NCI-H2107 treated with DMSO at 0.1 percent for 48 hours (cell line): ENCODE measurements around the gene ZNF318.
"Not testable (repeated sequence)": the region's sequence is repeated elsewhere in the genome, so short reads cannot be mapped to it uniquely, and the experiment has no call there.

Experiments
- DNase-seq: peaks from one replicate; lab custom pipeline; 2025; ENCODE audit not compliant: unreplicated experiment; lab: John Stamatoyannopoulos, UW

ZNF318 gene

DNA sequence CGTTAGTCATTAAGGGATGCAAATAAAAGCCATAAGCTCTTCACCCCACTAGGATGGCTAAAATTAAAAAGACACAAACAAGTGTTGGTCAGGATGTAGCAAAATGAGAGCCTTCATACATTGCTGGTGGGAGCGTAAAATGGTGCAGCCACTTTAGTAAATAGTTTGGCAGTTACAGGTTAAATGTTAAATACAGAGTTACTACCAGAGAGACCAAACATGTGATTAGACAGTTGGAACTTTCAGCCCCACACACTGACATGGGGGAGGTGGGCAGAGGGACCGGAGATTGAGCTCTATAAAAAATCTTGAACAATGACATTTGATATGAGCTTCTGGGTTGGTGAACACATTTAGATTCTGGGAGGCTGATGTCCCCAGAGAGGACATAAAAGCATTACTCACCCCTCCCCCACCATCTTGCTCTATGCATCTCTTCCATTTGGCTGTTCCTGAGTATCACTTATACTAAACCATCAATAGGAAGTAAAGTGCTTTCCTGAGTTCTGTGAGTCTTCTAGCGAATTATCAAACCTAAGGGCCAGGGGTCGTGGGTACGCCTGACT lies 20.4 kb upstream of the ZNF318 start:
- peak; percentile 23 for DNase-seq

DNA sequence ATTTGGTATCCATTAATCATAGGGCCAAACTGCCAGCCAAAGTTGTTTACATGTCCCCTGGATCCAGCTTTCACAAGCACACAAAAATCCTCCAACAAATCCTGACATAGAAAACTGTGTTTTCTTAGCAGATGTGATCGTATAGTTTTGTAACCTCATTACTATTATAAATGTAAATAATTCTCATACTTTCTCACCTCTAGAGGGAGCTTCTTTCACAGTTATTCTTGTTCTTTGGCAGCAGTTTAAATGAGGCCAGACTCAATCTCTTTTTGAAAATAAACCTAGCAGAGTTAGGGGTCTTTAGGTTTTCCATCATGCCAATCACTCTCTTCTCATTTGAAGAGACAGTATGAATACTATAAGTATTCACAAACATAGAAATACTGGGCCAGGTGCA lies 17.0 kb upstream of the ZNF318 start:
- no peak for DNase-seq

DNA sequence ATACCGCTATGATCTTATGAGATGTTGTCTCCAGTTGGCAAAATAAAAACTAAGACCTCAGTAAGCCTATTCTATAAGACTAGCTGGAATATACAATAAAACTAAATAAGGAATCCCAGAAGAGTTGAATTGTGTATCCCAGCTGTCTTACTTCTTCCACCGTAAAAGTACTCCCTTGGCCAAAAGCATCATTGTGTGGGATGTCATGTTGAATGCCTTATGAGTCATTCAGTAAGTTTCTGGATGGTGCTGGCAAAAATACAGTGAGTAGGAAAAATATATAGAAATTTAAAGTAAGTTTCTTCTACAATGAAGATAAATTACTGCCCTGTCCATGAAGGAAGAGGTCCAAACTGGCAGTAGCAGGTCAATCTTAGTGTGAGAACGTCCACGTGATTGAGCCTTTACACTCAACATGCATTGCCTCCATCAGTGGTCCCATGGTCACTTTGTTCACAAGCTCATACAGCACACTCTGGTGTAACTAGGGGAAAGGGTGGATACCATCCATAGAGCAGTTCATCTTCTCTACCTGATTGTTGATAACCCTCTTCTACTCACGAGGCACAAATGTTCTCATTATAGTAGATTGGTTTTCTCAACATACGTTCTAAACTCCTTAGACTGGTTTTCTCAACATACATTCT lies 13.7 kb upstream of the ZNF318 start:
- DNase-seq, result no peak

DNA sequence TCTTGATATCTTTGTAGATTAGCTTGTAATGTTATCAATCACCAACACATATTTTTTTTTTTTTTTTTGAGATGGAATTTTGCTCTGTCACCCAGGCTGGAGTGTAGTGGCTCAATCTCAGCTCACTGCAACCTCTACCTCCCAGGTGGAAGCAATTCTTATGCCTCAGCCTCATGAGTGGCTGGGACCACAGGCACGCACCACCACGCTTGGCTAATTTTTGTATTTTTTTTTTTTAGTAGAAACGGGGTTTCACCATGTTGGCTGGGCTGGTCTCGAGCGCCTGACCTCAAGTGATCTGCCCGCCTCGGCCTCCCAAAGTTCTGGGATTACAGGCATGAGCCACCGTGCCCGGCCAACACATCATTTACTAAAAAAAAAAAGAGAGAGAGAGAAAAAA lies 11.4 kb upstream of the ZNF318 start:
- DNase-seq, result not testable (repeated sequence)

DNA sequence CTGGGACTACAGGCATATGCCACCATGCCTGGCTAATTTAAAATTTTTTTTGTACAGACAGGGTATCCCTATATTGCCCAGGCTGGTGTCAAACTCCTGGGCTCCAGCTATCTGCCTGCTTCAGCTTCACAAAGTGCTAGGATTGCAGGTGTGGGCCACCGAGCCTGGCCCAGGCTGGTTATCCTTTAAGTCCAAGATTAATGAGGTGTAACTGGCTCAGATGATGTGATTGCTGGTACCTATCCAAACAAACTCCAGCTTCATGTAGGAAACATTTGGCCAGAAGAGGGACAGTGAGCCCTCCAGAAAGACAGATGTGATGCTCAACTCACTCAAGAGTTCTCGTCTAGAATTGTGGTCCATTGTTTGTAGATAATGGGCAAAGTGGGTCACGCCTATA lies 9.2 kb upstream of the ZNF318 start:
- DNase-seq, result no peak

DNA sequence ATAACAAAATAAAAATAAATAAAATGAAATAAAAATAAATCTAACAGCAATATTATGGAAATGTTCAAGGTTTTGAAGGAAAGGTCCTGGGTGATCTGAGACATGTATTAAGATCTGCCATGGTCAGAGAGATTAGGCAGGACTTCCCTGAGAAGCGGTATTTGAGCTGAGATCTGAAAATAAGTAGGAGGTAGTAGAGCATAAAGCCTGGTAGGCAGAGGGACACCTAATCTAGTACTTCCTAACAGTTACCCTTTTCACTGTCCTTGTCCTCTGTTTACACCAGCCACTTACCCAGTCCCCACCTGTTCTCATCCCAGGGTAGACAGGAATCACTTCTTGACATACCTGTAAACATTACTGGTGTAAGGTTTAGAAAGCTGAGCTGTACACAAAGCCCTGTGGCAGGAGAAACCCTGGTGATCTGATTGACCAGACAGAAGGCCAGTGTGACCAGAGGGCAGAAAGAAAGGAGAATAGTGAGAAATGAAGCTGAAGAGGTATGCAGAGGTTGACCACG lies 8.3 kb upstream of the ZNF318 start:
- DNase-seq, result no peak

DNA sequence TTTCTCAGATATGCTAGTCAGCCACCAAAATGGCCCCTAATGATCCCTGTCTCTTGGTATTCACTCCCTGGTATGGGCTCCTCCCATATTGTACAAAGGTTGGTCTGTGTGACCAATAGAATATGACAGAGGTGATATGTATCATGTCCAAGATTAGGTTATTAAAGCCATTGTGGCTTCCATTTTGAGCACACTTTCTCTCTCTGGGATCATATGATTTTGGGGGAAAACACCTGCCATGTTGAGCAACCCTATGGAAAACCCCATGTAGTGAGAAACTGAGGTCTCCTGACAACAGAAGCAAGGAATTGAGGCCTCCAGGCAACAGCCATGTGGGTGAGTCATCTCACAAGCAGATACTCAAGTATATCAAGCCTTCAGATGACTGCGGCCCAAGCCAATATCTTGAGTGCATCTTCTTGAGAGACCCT lies 7.1 kb upstream of the ZNF318 start:
- DNase-seq, result no peak

DNA sequence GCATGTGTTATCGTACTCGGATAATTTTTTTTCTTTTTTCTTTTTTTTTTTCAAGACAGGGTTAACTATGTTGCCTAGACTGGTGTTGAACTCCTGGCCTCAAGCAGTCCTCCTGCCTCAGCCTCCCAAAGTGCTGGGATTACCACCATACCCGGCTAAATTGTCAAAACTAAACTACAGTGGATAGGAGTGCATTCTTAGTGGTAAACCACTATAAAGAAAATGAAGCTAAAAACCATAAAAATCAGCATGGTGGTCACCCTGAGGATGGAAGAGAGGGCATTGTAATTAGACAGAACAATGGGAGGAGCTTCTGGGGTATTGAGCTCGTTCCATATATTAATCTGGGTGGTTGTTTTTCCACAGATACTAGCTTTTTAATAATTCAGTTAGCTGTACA lies 6.2 kb upstream of the ZNF318 start:
- no peak for DNase-seq

DNA sequence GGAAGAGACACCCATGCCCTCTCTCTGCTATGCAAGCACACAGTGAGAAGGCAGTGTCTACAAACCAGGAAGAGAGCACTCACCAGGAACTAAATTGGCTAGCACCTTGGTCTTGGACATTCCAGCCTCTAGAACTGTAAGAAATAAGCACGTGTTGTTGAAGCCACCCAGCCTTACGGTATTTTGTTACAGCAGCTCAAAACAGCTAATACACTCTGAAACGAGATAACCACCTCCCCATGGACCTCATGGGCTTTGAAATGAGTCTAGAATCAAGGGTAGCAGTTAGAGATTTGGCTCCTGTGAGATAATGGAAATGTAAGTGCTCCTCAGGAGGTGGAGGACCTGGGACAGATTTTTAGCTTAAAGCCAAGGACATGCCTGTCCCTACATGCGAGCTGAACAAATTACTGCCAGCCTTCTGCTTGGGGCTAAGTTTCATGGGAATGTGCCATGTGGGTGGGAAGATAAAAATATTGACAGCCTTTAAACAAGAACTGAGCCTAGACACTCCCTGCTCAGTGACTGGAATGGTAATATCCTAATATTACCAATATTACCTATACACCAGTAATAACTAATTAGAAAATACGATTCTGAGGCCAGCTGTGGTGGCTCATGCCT lies 3.9 kb upstream of the ZNF318 start:
- DNase-seq, result no peak

DNA sequence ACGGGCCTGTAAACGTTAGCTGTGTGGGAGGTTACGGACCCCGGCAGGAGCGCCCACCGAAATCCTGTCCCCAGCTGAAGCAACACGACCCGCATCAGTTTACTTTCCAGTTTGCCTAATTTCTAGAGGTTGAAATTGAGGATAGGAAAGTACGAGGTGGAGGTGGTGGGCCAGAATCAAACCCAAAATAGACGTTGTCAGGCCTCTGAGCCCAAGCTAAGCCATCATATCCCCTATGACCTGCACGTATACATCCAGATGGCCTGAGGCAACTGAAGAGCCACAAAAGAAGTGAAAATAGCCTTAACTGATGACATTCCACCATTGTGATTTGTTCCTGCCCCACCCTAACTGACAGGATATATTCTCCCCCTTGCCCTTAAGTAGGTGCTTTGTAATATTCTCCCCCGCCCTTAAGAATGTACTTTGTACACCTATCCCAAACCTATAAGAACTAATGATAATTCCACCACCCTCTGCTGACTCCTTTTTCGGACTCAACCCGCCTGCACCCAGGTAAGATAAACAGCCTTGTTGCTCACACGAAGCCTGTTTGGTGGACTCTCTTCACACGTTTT lies 645 bp upstream of the ZNF318 start:
- not testable (repeated sequence) for DNase-seq

DNA sequence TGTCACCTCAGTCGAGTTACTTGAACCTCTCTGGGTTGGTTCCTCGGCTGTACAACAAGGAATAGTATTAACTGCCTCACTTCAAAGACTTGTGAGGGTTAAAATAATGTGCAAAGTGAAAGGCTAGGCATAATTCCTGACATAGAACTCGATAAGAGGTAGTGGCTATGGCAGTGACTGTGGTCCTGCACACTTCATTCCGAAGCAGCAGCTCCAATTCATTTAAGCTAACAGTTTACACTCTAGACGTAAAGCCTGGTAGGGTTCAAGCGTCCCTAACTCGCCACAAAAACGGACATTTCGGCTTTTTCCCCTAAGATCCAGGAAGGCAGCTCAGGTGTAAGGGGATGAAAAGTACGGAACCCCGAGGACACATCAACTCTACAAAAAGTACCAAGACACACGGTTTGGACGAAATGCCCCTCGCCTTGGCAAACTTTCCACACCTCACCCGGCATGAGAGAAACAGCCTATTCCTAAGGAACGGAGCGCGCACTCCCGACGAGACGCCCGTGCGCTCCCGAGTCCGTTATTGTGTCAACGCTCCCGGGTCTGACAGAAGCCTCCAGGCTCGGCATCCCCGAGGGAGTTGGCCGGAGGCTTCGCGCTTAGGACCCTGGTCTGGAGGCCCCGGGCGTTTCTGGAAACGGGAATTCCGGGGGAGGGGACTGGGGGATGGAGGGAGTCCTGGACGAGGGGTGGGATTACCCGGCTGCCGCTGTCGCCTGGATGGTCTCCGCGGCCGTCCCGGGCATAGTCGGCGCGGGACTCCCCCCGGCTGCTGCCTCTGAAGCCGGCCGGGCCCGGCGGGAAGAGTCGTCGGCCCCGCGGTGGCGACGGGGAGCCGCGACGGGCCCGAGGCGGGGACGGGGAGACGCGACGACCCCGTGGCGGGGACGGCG lies 937 bp downstream of the ZNF318 start:
- DNase-seq, result no peak

DNA sequence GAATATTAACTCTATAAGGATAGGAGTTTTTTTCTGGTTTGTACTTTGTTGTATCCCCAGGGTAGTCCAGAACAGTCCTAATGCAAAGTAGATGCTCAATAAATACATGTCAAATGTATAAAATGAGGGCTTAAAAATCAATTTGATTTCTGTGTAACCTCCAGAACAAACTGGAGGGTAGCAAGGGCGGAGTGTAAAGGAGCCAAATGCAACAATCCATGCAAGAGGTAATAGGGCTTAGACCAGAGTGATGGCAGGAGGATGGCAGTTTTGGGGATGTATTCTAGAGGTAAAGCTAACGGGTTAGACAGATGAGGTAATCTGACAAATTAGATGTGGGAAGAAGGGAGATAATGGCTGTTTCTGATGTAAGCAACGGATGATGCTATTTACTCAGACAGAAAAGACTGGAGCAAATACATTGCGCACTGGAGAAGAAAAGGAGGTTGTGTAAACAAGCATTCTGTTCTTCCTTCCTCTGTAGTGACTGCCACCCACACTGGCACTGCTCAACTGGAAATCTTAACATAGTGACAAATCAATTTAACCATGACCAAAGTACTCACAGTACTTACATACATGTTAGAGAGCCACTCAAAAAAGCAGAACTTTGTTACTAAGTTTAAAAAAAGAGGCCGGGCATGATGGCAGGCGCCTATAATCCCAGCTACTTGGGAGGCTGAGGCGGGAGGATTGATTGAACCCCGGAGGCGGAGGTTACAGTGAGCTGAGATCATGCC lies 2.0 kb downstream of the ZNF318 start:
- DNase-seq, result no peak

DNA sequence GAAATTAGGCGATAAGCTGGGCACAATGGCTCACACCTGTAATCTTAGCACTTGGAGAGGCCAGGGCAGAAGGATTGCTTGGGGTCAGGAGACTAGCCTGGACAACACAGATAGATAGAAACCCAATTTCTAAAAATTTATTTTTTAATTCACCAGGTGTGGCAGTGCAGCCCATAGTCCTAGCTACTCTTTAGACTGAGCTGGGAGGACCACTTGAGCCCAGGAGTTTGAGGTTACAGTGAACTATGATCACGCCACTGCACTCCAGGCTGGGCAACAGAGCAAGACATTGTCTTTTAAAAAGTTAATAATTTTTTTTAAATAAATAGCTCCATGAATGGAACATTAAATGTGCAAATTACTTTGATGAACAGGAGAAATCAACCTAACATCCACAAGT lies 8.2 kb downstream of the ZNF318 start:
- DNase-seq, result no peak

DNA sequence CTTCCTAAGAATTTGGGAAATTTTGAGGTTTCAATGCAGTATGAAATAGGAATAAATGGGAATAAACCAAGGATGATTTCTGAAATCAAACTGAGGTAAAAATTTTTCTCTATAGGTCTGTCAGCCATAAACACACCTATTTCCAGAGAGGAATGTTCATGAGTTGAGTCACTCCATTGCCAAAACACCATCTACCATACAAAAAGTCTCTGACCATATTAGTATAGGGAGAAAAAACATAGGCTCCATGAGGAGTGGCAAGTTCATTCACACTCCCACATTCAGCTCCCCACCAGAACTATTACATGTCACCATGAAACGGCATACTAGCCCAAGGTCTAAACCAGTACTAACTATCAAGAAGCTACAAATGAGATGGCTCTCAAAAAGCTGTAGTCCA lies 9.6 kb downstream of the ZNF318 start:
- no peak for DNase-seq

DNA sequence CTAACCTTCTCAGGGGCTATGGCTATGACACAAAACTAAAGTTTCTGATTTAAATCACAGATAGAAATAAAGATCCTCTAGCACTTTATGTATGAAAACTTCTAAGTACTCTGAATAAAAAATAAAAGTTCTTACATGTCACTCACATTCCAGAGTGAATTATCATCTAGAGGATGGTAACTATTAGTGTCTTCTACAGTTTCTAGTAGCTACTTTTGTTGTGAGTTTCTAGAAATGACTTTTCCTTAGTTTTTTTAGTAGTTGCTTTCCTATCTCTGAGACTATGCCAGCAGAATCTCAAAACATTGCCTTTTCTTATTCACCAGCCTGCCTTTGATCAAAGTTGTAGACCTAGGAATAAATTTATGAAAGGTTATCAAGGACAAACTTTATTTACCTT lies 10.1 kb downstream of the ZNF318 start:
- no peak for DNase-seq

DNA sequence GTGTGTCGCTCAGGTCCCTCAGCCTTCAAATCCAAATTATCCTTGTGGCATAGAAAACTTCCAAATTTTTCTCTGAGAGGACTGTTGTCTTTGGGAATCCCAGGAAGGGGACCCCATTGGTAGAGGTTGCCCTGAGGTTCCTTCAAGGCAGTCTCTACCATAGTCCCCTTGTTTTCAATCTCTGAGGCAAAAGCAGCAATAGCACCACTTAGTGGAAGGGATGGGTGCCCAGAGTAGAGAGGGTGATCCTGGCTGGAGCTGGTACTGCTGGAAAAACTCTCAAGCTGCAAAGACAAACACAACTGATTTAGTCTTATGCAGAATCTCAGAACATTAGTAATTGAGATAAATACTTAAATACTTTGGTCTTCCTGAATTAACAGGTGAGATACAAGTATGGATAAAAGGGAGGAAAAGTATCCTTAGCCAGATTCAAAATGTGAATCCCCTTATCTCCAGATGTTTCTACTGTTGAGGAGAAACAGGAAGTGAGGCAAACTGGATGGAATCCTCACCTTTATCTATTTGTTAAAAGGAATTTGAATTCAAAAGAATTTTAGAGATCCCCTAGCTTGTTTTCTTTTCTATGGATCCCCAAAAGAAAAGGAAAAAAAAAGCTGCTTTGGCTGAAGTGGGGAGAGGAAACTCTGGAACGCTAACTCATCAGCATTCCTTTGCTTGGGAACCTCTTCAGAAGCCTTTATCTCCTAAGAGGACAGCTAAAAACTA lies 13.4 kb downstream of the ZNF318 start:
- DNase-seq, result peak; percentile 1

DNA sequence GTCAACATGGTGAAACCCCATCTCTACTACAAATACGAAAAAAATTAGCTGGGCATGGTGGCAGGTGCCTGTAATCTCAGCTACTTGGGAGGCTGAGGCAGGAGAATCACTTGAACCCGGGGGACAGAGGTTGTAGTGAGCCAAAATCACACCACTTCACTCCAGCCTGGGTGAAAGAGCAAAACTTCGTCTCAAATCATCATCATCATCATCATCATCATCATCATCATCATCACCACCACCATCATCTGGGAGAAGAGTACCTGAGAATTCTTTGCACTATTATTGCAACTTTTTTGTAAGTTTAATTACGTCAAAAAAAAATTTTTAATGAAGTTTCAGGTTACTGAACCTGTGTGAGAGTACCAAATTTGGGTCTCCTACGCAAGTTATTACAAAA lies 17.5 kb downstream of the ZNF318 start:
- not testable (repeated sequence) for DNase-seq

DNA sequence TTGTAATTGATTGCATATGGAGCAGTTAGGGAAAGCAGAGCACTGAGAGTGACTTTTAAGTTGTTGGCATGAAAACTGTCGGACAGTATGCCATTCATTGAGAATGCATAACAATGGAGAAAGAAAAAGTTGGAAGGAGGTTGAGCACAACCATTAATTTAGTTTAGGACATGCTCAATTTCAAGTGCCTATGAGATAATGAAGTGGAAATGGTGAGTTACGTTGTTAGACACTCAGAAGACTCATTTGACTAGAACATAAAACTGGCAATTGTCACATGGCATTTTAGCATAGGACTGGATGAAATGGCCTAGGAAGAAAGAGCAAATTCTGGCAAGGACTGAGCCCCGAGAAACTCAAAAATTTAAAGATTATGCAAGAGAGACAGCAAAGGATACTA lies 22.0 kb downstream of the ZNF318 start:
- DNase-seq, result no peak

DNA sequence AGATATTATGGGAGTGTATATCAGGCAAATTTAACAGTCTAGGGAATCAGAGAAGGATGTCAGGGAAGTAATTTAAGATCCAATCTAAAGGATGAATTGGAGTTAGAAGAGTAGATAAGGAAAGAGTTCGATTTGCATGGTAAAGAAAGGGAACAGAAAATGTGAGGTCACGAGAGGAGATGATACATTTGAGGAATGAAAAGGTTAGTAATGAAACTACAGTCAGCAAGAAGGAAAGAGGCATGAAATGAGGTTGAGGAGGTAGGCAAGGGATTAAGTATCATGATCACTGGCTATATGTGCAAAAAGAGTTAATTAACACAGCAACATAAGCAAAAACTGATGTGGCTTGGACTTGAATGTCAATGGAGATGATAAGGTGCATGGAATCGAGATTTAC lies 22.4 kb downstream of the ZNF318 start:
- no peak for DNase-seq

DNA sequence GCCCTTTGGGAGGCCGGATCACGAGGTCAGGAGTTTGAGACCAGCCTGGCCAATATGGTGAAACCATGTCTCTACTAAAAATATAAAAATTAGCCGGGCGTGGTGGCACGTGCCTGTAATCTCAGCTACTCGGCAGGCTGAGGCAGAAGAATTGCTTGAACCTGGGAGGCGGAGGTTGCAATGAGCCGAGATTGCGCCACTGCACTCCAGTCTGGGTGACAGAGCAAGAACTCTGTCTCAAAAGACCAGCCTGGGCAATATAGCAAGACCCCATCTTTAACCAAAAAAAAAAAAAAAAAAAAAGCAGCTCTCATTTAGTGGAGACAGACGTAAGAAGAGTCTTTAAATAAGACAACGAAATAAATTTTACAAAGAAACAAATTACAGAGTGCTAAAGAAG lies 23.2 kb downstream of the ZNF318 start:
- not testable (repeated sequence) for DNase-seq
